ENCODE results near the gene SLMAP.

DNA sequence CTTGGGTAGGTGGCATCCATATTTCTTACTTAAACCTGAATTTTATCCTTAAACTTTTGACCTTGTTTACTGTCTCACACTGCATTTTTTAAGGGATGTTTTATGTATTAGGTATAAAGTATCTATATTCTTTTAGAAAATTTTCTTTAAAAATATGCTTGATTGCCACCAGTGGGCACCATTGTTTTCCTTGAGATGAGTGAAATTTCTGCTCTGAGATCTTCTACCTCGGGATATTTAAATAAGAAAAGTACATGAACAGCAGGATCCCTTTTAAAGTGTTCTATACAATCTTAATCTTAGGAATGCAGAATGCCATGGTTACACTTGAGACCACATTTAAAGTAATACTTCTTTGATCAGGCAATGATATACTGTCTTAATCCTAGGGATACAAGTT lies 108.7 kb downstream of the SLMAP start:
- TF ChIP-seq, protein P1, sequence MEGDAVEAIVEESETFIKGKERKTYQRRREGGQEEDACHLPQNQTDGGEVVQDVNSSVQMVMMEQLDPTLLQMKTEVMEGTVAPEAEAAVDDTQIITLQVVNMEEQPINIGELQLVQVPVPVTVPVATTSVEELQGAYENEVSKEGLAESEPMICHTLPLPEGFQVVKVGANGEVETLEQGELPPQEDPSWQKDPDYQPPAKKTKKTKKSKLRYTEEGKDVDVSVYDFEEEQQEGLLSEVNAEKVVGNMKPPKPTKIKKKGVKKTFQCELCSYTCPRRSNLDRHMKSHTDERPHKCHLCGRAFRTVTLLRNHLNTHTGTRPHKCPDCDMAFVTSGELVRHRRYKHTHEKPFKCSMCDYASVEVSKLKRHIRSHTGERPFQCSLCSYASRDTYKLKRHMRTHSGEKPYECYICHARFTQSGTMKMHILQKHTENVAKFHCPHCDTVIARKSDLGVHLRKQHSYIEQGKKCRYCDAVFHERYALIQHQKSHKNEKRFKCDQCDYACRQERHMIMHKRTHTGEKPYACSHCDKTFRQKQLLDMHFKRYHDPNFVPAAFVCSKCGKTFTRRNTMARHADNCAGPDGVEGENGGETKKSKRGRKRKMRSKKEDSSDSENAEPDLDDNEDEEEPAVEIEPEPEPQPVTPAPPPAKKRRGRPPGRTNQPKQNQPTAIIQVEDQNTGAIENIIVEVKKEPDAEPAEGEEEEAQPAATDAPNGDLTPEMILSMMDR (IDR thresholded peaks at IDR 0.05) = peak; percentile 40; the same call in 1 of the 2 replicates
- TF ChIP-seq POLR2AphosphoS5 (IDR thresholded peaks at IDR 0.05; ENCODE audit: low read depth, low read length) = no peak
